ENCODE measurements around the gene RMND1. TPM values are rescaled to one million over a fixed set of nuclear protein-coding genes. Genes with fewer than 3 reads are reported as not detected.

Gene RMND1
- polyA plus RNA-seq, 1 donor from 2014 or later = 35.3 TPM

DNA sequence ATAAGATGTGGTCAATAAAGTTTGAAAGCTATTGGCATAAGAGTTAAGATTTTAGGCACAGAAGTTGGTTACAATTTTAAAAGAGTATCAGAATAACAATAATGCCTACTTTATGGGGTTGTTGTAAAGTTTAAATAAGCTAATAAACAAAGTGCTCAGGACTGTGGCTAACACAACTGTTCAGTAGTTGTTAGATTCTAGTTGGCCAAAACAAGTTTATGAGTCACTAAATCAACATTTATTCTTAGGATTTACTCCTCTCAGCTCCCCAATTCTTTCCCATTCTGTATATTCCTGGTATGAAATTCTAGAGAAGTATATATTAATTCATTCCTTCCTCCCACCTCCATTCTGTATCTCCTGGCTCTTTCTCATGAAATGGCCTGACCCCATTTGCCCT lies 14.5 kb downstream of the RMND1 start:
- Histone ChIP-seq H3K4me2 (ENCODE audit: low read length) (no peak overlapping the region), H4K20me1 (ENCODE audit: insufficient read depth) (no peaks in the 10 kb centered on the region), H3K27ac (ENCODE audit: low read length) (no peak overlapping the region), H2AFZ (ENCODE audit: low read depth, low read length) (no peak overlapping the region), H3K9ac (ENCODE audit: low read length) (no peak overlapping the region), H3K27me3 (ENCODE audit: insufficient read depth, low read depth, low read length) (no peaks in the 10 kb centered on the region), H3K4me3 (ENCODE audit: low read length) (no peak overlapping the region), H3K79me2 (replicated peaks; ENCODE audit: insufficient read depth, low read length) (peaks cover 22% of the 10 kb centered on the region), H3K36me3 (ENCODE audit: insufficient read depth, low read length) (peaks cover under 1% of the 10 kb centered on the region), H3F3A (ENCODE audit: insufficient read depth, low read length, poor library complexity, severe bottlenecking) (no peaks in the 10 kb centered on the region), H3K9me3 (ENCODE audit: low read length) (no peaks in the 10 kb centered on the region), H3K9me2 (ENCODE audit: insufficient read depth, low read length) (no peaks in the 10 kb centered on the region)
- TF ChIP-seq, protein P1, sequence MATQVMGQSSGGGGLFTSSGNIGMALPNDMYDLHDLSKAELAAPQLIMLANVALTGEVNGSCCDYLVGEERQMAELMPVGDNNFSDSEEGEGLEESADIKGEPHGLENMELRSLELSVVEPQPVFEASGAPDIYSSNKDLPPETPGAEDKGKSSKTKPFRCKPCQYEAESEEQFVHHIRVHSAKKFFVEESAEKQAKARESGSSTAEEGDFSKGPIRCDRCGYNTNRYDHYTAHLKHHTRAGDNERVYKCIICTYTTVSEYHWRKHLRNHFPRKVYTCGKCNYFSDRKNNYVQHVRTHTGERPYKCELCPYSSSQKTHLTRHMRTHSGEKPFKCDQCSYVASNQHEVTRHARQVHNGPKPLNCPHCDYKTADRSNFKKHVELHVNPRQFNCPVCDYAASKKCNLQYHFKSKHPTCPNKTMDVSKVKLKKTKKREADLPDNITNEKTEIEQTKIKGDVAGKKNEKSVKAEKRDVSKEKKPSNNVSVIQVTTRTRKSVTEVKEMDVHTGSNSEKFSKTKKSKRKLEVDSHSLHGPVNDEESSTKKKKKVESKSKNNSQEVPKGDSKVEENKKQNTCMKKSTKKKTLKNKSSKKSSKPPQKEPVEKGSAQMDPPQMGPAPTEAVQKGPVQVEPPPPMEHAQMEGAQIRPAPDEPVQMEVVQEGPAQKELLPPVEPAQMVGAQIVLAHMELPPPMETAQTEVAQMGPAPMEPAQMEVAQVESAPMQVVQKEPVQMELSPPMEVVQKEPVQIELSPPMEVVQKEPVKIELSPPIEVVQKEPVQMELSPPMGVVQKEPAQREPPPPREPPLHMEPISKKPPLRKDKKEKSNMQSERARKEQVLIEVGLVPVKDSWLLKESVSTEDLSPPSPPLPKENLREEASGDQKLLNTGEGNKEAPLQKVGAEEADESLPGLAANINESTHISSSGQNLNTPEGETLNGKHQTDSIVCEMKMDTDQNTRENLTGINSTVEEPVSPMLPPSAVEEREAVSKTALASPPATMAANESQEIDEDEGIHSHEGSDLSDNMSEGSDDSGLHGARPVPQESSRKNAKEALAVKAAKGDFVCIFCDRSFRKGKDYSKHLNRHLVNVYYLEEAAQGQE (IDR thresholded peaks at IDR 0.05; ENCODE audit: borderline replicate concordance) = no peak
- TF ChIP-seq TAF1 (IDR thresholded peaks at IDR 0.05; ENCODE audit: low read depth) = no peak
- no peak for TF ChIP-seq POLR2AphosphoS5 (IDR thresholded peaks at IDR 0.05)
- TF ChIP-seq EZH2 (IDR thresholded peaks at IDR 0.05; ENCODE audit: borderline replicate concordance, insufficient read depth, low read length, poor library complexity, severe bottlenecking) = no peak
- no peak for TF ChIP-seq EP300 (conservative IDR thresholded peaks at IDR 0.05; ENCODE audit: poor library complexity, severe bottlenecking)
- TF ChIP-seq, protein P2, sequence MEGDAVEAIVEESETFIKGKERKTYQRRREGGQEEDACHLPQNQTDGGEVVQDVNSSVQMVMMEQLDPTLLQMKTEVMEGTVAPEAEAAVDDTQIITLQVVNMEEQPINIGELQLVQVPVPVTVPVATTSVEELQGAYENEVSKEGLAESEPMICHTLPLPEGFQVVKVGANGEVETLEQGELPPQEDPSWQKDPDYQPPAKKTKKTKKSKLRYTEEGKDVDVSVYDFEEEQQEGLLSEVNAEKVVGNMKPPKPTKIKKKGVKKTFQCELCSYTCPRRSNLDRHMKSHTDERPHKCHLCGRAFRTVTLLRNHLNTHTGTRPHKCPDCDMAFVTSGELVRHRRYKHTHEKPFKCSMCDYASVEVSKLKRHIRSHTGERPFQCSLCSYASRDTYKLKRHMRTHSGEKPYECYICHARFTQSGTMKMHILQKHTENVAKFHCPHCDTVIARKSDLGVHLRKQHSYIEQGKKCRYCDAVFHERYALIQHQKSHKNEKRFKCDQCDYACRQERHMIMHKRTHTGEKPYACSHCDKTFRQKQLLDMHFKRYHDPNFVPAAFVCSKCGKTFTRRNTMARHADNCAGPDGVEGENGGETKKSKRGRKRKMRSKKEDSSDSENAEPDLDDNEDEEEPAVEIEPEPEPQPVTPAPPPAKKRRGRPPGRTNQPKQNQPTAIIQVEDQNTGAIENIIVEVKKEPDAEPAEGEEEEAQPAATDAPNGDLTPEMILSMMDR (IDR thresholded peaks at IDR 0.05; ENCODE audit: poor library complexity, severe bottlenecking) = no peak
- no peak for TF ChIP-seq MXI1 (conservative IDR thresholded peaks at IDR 0.05; ENCODE audit: poor library complexity, severe bottlenecking)
- TF ChIP-seq SMC3 (conservative IDR thresholded peaks at IDR 0.05; ENCODE audit: poor library complexity) = no peak
- no peak for TF ChIP-seq RAD21 (conservative IDR thresholded peaks at IDR 0.05)

DNA sequence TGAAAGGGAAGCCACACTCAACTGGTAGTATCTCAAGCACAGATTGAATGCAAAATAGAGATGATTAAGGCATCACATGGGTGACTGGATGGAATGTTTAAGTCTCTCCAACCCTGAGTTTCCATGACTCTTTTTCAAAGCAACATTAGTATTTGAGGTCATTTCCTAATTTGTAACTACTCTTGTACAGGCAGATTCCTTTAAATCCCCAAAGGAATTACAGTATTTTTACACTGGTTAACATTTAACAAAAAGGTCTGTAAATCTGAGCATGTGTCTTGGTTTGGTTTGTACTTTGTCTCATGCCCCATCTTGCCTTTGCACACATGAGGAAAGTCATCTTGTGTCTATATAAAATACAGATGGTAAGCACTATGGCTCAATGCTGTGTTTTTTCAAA lies 15.1 kb downstream of the RMND1 start:
- Histone ChIP-seq H3F3A (ENCODE audit: insufficient read depth, low read length, poor library complexity, severe bottlenecking) (no peaks in the 10 kb centered on the region), H3K4me2 (ENCODE audit: low read length) (no peak overlapping the region), H3K9me2 (ENCODE audit: insufficient read depth, low read length) (no peaks in the 10 kb centered on the region), H3K27ac (ENCODE audit: low read length) (no peak overlapping the region), H3K79me2 (replicated peaks; ENCODE audit: insufficient read depth, low read length) (peaks cover 21% of the 10 kb centered on the region), H4K20me1 (ENCODE audit: insufficient read depth) (no peaks in the 10 kb centered on the region), H3K36me3 (ENCODE audit: insufficient read depth, low read length) (peaks cover 3% of the 10 kb centered on the region), H3K9ac (ENCODE audit: low read length) (no peak overlapping the region), H2AFZ (ENCODE audit: low read depth, low read length) (no peak overlapping the region), H3K27me3 (ENCODE audit: insufficient read depth, low read depth, low read length) (no peaks in the 10 kb centered on the region), H3K9me3 (ENCODE audit: low read length) (no peaks in the 10 kb centered on the region), H3K4me3 (ENCODE audit: low read length) (no peak overlapping the region)
- TF ChIP-seq RAD21 (conservative IDR thresholded peaks at IDR 0.05) (no peak), EZH2 (IDR thresholded peaks at IDR 0.05; ENCODE audit: borderline replicate concordance, insufficient read depth, low read length, poor library complexity, severe bottlenecking) (no peak), TAF1 (IDR thresholded peaks at IDR 0.05; ENCODE audit: low read depth) (no peak), POLR2AphosphoS5 (IDR thresholded peaks at IDR 0.05) (no peak), SMC3 (conservative IDR thresholded peaks at IDR 0.05; ENCODE audit: poor library complexity) (no peak), MXI1 (conservative IDR thresholded peaks at IDR 0.05; ENCODE audit: poor library complexity, severe bottlenecking) (no peak), EP300 (conservative IDR thresholded peaks at IDR 0.05; ENCODE audit: poor library complexity, severe bottlenecking) (no peak)
- TF ChIP-seq, protein P2 (IDR thresholded peaks at IDR 0.05; ENCODE audit: poor library complexity, severe bottlenecking) = no peak
- TF ChIP-seq, protein P1 (IDR thresholded peaks at IDR 0.05; ENCODE audit: borderline replicate concordance) = no peak
